Measurements from ENCODE around the gene FAM13A.

- TF ChIP-seq POLR2A (IDR thresholded peaks at IDR 0.05; ENCODE audit: low read depth, low read length) (no peak), POLR2AphosphoS5 (IDR thresholded peaks at IDR 0.05; ENCODE audit: low read depth, low read length) (no peak), SPI1 (IDR thresholded peaks at IDR 0.05; ENCODE audit: low read depth, low read length) (no peak), TAF1 (IDR thresholded peaks at IDR 0.05; ENCODE audit: low read depth, low read length) (no peak), PAX5 (IDR thresholded peaks at IDR 0.05; ENCODE audit: insufficient read depth, low read length, severe bottlenecking) (no peak), POU2F2 (IDR thresholded peaks at IDR 0.05; ENCODE audit: low read depth, low read length) (no peak)
These were observed 137.9 kb downstream of the FAM13A start for GRCh38 chr4:88919056-88919455.

Data from GM12891 (cell line).